Measurements from ENCODE around the gene RFPL1. TPM values are rescaled to one million over a fixed set of nuclear protein-coding genes. Genes with fewer than 3 reads are reported as not detected.

RFPL1 gene
- total RNA-seq, 2 donors from 2014 or later, result not detected

DNA sequence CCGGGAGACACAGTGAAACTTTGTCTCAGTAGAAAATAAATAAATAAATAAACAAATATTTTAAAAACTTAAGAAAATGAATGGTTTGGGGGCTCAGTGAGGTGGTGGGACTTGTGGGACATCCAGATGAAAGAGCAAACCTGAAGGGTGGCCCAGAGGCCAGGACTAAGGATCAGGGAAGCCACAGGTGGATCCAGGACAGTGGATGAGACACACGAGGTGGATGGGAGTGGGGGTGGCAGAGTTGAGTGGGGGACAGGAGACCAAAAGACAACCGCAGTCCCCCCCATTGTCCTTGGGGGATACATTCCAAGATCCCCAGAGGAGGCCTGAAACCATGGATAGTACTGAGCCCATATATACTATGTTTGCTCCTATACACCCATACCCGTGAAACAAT, 7.1 kb downstream of the RFPL1 start:
- Histone ChIP-seq H3K27me3 (no peaks in the 10 kb centered on the region), H3K9me3 (no peaks in the 10 kb centered on the region), H3K36me3 (replicated peaks in 1 of 2; ENCODE audit: insufficient read depth in 1 of 2, low read depth in 2 of 2) (no peaks in the 10 kb centered on the region), H3K4me1 (peaks cover 4% of the 10 kb centered on the region), H3K27ac (no peak overlapping the region), H3K4me3 (no peak overlapping the region)
- no peak for DNase-seq
- TF ChIP-seq CTCF (IDR thresholded peaks at IDR 0.05) (no peak), POLR2A (IDR thresholded peaks at IDR 0.05) (no peak)
- no peak for ATAC-seq
- intact Hi-C loops (cut with DNase I), result no loop called here
- 78 to 80% methylated on average over 4 of the region's 4 CpGs for WGBS, 2 donors

DNA sequence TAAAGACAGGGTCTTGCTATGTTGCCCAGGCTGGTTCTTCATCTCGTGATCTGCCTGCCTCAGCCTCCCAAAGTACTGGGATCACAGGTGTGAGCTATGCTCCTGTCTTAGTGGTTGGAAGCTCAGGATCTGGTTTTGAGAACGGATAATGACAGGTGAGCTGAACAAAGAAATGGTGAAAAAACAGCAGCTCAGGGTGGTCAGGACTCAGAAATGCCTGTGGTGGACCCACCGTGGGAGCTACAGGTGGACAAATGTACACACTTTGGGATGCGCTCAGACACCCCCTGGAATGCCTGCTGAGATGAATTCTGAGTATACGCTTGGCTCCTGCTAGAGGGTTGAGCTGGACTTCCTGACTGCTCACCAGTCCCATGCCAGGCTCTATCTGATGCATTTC, 9.5 kb downstream of the RFPL1 start:
- no peak for ATAC-seq

DNA sequence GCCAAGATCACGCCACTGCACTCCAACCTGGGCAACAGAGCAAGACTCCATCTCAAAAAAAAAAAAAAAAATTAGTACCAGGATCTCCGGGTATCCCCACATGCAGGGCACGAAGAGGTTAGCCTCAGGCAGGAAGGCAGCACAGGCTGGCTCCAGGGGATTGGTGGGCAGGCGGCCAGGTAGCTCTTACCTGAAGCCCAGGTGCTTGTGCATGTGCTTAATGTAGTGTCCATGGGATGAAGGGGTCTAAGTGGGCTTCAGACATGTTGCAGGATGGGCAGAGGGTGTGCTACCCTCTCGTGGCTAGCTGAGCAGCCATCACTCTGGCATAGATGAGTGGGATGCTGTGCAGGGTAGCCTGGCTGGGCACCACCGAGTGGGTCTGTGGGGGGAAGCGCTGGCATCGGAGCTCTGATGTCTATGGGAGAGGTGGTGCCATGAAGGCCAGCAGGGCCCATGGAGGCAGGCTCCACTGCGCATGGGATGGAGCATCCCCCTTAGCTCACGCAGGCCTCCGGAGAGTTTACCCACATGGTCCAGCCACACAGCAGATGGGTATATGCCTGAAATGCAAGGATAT, 11.0 kb downstream of the RFPL1 start:
- H3K9me3 ChIP-seq, result no peaks in the 10 kb centered on the region
- ATAC-seq (no peak), DNase-seq (no peak)
- no peaks in the 10 kb centered on the region for H3K36me3 ChIP-seq (replicated peaks in 1 of 2; ENCODE audit: insufficient read depth in 1 of 2, low read depth in 2 of 2)
- H3K4me3 ChIP-seq, result no peak overlapping the region
- intact Hi-C loops (cut with DNase I), result no loop called here
- H3K27ac ChIP-seq, result no peak overlapping the region
- H3K27me3 ChIP-seq, result no peaks in the 10 kb centered on the region
- no peaks in the 10 kb centered on the region for H3K4me1 ChIP-seq
- TF ChIP-seq CTCF (IDR thresholded peaks at IDR 0.05) (no peak), POLR2A (IDR thresholded peaks at IDR 0.05) (no peak)
- WGBS, 2 donors, result 87 to 95% methylated on average over 7 to 11 of the region's 11 CpGs

More for the DNA sequence above, 9.5 kb downstream of the RFPL1 start:
- Histone ChIP-seq H3K4me1 (peaks cover 4% of the 10 kb centered on the region), H3K27me3 (no peaks in the 10 kb centered on the region), H3K9me3 (no peaks in the 10 kb centered on the region), H3K36me3 (replicated peaks in 1 of 2; ENCODE audit: insufficient read depth in 1 of 2, low read depth in 2 of 2) (no peaks in the 10 kb centered on the region), H3K4me3 (no peak overlapping the region), H3K27ac (no peak overlapping the region)
- TF ChIP-seq CTCF (IDR thresholded peaks at IDR 0.05), result no peak
- TF ChIP-seq POLR2A (IDR thresholded peaks at IDR 0.05), result no peak
- WGBS, 2 donors, result 77 to 82% methylated on average over 5 of the region's 5 CpGs
- intact Hi-C loops (cut with DNase I), result no loop called here
- DNase-seq, result no peak

GRCh38 chr22:29450222-29450621, 11.8 kb downstream of the RFPL1 start:
- no peak for DNase-seq
- no peak overlapping the region for H3K4me3 ChIP-seq

More at GRCh38 chr22:29450222-29450621, 11.8 kb downstream of the RFPL1 start:
- no peak overlapping the region for H3K27ac ChIP-seq
- ATAC-seq, result no peak
- TF ChIP-seq POLR2A (IDR thresholded peaks at IDR 0.05) (no peak), CTCF (IDR thresholded peaks at IDR 0.05) (no peak)
- no peaks in the 10 kb centered on the region for H3K36me3 ChIP-seq (replicated peaks in 1 of 2; ENCODE audit: insufficient read depth in 1 of 2, low read depth in 2 of 2)
- H3K4me1 ChIP-seq, result no peaks in the 10 kb centered on the region
- H3K9me3 ChIP-seq, result no peaks in the 10 kb centered on the region
- H3K27me3 ChIP-seq, result no peaks in the 10 kb centered on the region
- intact Hi-C loops (cut with DNase I), result no loop called here
- 84 to 87% methylated on average over 8 of the region's 8 CpGs for WGBS, 2 donors
